Skeletal muscle satellite cell (primary cell): ENCODE results near the gene GRK4.
A peak's percentile ranks its signal among the peaks of the same experiment; 100 is the strongest.
"Not testable (repeated sequence)": the region's sequence is repeated elsewhere in the genome, so short reads cannot be mapped to it uniquely, and the experiment has no call there.

Source experiments
- H3K27me3 ChIP-seq: 2 replicates; pipeline ENCODE4 v1.7.0; 2013; ENCODE audit warnings: low read length; ENCODE audit not compliant: control insufficient read depth, insufficient read depth
- H3K36me3 ChIP-seq: 2 replicates; pipeline ENCODE4 v1.7.0; 2013; ENCODE audit warnings: mild to moderate bottlenecking, control low read depth, low read length; ENCODE audit not compliant: insufficient read depth
- H3K4me1 ChIP-seq: 2 replicates; pipeline ENCODE4 v1.7.0; 2013; ENCODE audit warnings: low read length; ENCODE audit not compliant: control insufficient read depth, insufficient read depth
- H3K4me2 ChIP-seq: 2 replicates; pipeline ENCODE4 v1.7.0; 2013; ENCODE audit warnings: mild to moderate bottlenecking, low read length
- H3K4me3 ChIP-seq: 2 replicates; pipeline ENCODE4 v1.7.0; 2013; ENCODE audit warnings: low read length
- H3K9ac ChIP-seq: 2 replicates; pipeline ENCODE4 v1.7.0; 2013; ENCODE audit warnings: mild to moderate bottlenecking, low read depth, low read length, moderate library complexity
- H3K9me3 ChIP-seq: replicated peaks from 2 replicates; pipeline ENCODE4 v1.7.0; 2013; ENCODE audit warnings: mild to moderate bottlenecking, control low read depth, low read length

The GRK4 gene

DNA sequence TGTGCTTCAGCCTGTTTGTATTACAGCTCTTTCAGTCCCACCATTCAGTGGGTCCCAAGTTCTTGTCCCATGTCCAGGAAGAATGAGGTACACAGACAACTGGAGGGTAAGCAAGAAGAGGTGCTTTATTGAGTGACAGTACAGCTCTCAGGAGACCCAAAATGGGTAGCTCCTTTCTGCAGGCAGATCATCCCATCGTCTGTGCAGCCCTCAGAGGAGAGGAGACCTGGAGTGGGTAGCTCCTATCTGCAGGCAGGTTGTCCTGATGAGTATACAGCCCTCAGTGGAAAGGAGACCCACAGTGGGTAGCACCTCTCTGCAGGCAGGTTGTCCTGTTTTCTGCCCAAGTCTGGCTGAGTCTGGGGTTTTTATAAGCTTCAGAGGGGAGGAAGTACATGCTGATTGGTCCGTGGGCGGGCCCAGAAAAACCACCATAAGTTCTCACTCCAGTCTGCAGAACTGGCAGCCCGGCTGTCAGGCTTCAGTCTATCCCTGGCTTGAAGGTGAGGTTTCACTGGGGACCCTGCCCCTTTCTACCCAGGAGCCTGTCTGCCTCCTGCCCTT lies 18.0 kb downstream of the GRK4 start:
- Histone ChIP-seq H3K4me1 (peaks cover 9% of the 10 kb centered on the region), H3K4me3 (no peak overlapping the region), H3K27me3 (peaks cover 6% of the 10 kb centered on the region), H3K36me3 (no peaks in the 10 kb centered on the region), H3K4me2 (no peak overlapping the region), H3K9ac (no peak overlapping the region), H3K9me3 (peaks cover 4% of the 10 kb centered on the region)

DNA sequence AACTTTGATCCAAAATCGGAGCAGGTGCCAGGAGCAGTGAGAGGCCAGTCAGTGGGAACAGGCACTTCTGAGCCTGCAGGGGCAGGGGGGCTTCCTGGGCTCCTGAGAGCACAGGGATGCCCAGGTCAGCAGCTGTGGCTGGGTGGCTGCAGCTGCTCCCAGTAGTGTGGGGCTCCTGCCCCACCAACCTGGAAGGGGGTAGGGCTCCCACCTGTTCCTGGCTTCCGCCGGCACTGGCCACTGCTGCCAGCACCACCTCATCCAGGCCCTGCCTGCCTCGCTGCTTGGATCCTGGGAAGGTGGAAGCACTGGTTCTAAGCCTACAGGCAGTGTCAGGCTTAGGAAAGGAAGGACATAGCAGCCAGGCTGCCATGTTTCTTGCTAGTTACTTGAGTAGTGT lies 18.6 kb downstream of the GRK4 start:
- H3K36me3 ChIP-seq: no peaks in the 10 kb centered on the region
- H3K27me3 ChIP-seq: peaks cover 6% of the 10 kb centered on the region
- no peak overlapping the region for H3K4me3 ChIP-seq
- H3K4me1 ChIP-seq: peaks cover 8% of the 10 kb centered on the region
- H3K9ac ChIP-seq: no peak overlapping the region
- H3K4me2 ChIP-seq: no peak overlapping the region
- H3K9me3 ChIP-seq: peaks cover 4% of the 10 kb centered on the region

DNA sequence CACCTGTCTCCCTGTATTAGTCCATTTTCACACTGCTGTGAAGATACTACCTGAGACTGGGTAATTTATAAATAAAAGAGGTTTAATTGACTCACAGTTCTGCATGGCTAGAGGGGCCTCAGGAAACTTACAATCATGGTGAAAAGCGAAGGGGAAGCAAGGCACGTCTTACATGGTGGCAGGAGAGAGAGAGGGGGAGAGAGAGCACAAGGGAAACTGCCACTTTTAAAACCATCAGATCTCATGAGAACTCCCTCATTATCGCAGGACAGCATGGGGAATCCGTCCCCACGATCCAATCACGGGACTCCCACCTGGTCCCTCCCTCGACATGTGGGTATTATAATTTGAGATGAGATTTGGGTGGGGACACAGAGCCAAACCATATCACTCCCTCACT lies 20.3 kb downstream of the GRK4 start:
- not testable (repeated sequence) for H3K36me3 ChIP-seq, H3K27me3 ChIP-seq, H3K4me3 ChIP-seq, H3K4me2 ChIP-seq, H3K9ac ChIP-seq, H3K9me3 ChIP-seq, H3K4me1 ChIP-seq

DNA sequence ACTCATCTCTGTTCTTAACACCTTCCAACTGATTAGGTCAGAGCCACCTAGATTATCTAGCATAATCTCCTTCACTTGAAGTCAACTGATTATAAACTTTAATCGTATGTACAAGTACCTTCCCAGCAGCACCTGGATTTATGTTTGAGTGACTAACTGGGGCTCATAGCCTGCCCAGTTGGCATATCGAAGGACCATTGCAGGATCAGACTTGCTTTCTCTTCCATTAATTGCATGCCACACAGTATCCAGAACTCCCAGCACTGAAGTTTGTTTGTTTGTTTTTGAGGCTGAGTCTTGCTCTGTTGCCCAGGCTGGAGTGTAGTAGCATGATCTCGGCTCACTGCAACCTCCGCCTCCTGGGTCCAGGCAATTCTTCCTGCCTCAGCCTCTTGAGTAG lies 27.9 kb downstream of the GRK4 start:
- Histone ChIP-seq H3K4me1 (no peaks in the 10 kb centered on the region), H3K9ac (no peak overlapping the region)

DNA sequence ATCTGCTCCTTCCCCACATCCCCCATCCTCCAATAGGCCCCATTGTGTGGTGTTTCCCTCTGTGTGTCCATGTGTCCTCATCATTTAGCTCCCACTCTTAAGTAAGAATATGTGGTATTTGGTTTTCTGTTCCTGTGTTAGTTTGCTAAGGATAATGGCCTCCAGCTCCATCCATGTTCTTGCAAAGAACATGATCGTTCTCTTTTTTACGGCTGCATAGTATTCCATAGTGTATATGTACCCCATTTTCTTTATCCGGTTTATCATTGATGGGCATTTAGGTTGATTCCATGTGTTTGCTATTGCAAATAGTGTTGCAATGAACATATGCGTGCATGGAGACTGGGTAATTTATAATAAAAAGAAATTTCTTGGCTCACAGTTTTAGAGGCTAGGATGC lies 31.5 kb downstream of the GRK4 start:
- Histone ChIP-seq H3K4me2 (no peak overlapping the region), H3K4me1 (no peaks in the 10 kb centered on the region), H3K36me3 (no peaks in the 10 kb centered on the region), H3K9me3 (no peaks in the 10 kb centered on the region), H3K4me3 (no peak overlapping the region), H3K27me3 (peaks cover 2% of the 10 kb centered on the region), H3K9ac (no peak overlapping the region)

More for the DNA sequence above, 27.9 kb downstream of the GRK4 start:
- no peak overlapping the region for H3K4me2 ChIP-seq
- H3K9me3 ChIP-seq: no peaks in the 10 kb centered on the region
- no peaks in the 10 kb centered on the region for H3K36me3 ChIP-seq
- no peaks in the 10 kb centered on the region for H3K27me3 ChIP-seq
- no peak overlapping the region for H3K4me3 ChIP-seq

DNA sequence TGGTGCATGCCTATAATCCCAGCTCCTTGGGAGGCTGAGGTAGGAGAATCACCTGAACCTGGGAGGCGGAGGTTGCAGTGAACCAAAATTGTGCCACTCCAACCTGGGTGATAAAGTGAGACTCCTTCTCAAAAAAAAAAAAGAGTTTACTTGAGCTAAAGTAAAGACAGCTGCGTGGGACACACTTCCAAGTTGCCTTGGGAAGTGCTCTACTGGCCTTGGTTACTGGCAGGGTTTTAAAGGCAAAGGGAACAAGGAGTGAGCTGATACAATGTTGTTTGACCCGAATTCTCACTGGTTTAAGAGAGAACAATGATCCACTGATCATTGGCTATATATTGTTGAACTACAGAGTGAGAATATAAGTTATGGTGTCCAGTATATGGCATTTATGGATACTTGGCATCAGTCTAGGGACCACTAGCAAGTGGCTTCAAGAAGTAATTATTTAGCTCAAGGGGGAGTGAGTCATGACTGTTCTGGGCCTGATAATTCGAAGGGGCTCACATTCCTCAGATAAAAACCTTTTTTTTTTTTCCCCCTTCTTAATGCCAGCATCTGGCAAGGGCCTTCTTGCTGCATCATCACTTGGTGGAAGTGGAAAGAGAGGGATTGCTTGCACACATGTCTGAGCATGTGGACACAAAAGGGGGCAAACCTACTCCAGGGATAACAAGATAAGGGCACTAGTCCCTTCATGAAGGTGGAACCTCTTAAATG lies 32.3 kb downstream of the GRK4 start:
- Histone ChIP-seq H3K36me3 (no peaks in the 10 kb centered on the region), H3K27me3 (peaks cover 2% of the 10 kb centered on the region), H3K4me1 (no peaks in the 10 kb centered on the region), H3K4me3 (no peak overlapping the region), H3K4me2 (no peak overlapping the region), H3K9ac (no peak overlapping the region), H3K9me3 (no peaks in the 10 kb centered on the region)

DNA sequence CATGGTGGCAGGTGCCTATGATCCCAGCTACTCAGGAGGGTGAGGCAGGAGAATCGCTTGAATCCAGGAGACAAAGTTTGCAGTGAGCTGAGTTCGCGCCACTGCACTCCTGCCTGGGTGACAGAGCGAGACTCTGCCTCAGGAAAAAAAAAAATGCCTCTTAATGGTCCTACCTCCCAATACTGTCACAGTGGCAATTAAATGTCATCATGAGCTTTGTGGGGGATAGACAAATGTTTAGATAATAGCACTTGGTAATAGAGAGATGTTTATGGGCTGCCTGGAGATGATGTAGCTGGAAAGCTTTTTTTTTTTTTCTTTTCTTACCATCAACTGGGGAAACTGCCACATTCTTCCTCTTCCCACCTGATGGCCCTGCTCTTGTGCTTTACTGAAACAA lies 33.0 kb downstream of the GRK4 start:
- Histone ChIP-seq H3K27me3 (peaks cover 2% of the 10 kb centered on the region), H3K4me1 (no peaks in the 10 kb centered on the region), H3K36me3 (no peaks in the 10 kb centered on the region), H3K4me3 (no peak overlapping the region), H3K9ac (no peak overlapping the region), H3K4me2 (no peak overlapping the region), H3K9me3 (no peaks in the 10 kb centered on the region)

DNA sequence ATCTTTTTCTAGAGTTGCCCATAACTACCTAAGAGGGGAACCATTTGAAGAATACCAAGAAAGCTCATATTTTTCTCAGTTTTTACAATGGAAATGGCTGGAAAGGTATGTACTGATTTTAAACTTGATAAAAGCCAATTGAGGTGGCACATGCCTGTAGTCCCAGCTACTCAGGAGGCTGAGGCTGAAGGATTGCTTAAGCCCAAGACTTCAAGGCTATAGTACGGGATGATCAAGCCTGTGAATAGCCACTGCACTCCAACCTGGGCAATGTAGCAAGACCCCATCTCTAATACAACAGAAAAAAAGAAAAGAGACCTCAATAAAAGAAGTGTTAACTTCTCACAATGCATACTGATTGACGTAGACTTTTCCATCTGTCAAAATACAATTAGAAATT lies 44.4 kb downstream of the GRK4 start:
- Histone ChIP-seq H3K4me3 (no peak overlapping the region), H3K4me2 (no peak overlapping the region), H3K9me3 (no peaks in the 10 kb centered on the region), H3K4me1 (peaks cover 15% of the 10 kb centered on the region), H3K36me3 (no peaks in the 10 kb centered on the region), H3K9ac (no peak overlapping the region), H3K27me3 (no peaks in the 10 kb centered on the region)

DNA sequence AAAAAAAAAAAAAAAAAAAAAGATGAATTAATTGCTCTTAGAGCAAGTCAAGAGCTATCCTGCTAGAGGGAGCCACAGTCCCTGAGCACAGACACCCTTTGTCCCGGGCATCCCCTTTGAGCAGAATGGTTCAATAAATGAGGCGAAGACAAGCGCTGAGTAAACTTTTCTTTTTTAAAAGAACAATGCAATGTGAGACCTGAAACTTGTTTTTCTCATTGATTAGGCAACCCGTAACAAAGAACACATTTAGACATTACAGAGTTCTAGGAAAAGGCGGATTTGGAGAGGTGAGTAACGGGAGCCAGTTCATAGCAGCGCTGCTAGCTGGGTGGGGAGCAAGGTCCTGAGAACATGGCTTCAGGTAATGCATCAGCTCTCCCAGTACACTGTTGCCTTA lies 46.1 kb downstream of the GRK4 start:
- H3K9ac ChIP-seq: no peak overlapping the region

DNA sequence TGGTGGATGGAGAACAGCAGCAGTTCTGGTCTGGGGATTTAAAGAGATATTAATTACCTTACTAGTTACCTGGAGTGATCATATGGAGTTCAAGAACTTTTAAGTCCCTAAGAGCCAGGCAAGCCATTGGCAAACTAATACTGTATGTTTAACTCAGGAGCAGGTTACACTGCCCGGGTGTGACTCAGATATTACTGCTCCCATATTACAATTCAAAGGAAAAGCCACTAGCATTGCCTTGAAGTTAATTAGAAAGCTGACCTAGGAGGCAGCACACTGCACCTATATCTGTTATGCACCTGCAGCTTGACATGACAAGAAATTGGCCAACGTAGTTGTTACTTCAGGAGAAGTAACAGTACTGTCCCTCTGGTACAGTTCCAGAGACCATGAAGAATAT lies 47.2 kb downstream of the GRK4 start:
- H3K9ac ChIP-seq: no peak overlapping the region
- no peaks in the 10 kb centered on the region for H3K36me3 ChIP-seq
- peaks cover 15% of the 10 kb centered on the region for H3K4me1 ChIP-seq
- H3K27me3 ChIP-seq: no peaks in the 10 kb centered on the region
- H3K4me2 ChIP-seq: peak overlapping the region; percentile 17
- H3K4me3 ChIP-seq: no peak overlapping the region
- no peaks in the 10 kb centered on the region for H3K9me3 ChIP-seq

More for the DNA sequence above, 46.1 kb downstream of the GRK4 start:
- Histone ChIP-seq H3K4me2 (no peak overlapping the region), H3K9me3 (no peaks in the 10 kb centered on the region), H3K36me3 (no peaks in the 10 kb centered on the region), H3K27me3 (no peaks in the 10 kb centered on the region), H3K4me3 (no peak overlapping the region), H3K4me1 (peaks cover 15% of the 10 kb centered on the region)

DNA sequence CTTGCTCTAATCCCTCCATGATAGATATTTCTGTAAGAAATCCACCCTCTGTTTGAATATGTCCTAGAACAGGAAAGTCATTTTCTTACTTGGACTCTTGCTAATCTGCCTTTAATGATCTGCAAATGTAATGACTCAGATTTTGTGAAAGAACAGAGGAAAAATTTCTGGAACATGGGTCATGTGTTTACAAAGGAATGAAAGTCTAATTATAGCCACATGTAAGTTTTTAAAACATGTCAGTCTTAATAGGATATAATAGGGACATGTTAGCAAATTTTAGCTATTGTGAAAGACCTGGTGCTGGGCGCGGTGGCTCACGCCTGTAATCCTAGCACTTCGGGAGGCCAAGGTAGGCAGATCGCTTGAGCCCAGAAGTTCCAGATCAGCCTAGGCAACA lies 47.6 kb downstream of the GRK4 start:
- H3K9me3 ChIP-seq: no peaks in the 10 kb centered on the region
- no peaks in the 10 kb centered on the region for H3K36me3 ChIP-seq
- peak overlapping the region; percentile 17 for H3K4me2 ChIP-seq
- H3K4me1 ChIP-seq: peaks cover 15% of the 10 kb centered on the region
- H3K27me3 ChIP-seq: no peaks in the 10 kb centered on the region
- no peak overlapping the region for H3K4me3 ChIP-seq
- no peak overlapping the region for H3K9ac ChIP-seq
